DOHH2 (cell line): ENCODE measurements around the gene EHHADH.

Experiments used
- CTCF ChIP-seq: fragments of 200-600 bp; sonication (generic); IDR thresholded peaks from one replicate; pipeline ENCODE4 v1.5.1; 2014; ENCODE audit warnings: antibody characterized with exemption, mild to moderate bottlenecking, low read depth, low read length; ENCODE audit not compliant: poor library complexity, severe bottlenecking
- EZH2phosphoT487 ChIP-seq: fragments of 200-600 bp; sonication (generic); IDR thresholded peaks from 2 replicates; pipeline ENCODE4 v1.6.1; 2017; ENCODE audit warnings: borderline replicate concordance, mild to moderate bottlenecking, antibody characterized with exemption, low read length, moderate library complexity, mixed read lengths

DNA sequence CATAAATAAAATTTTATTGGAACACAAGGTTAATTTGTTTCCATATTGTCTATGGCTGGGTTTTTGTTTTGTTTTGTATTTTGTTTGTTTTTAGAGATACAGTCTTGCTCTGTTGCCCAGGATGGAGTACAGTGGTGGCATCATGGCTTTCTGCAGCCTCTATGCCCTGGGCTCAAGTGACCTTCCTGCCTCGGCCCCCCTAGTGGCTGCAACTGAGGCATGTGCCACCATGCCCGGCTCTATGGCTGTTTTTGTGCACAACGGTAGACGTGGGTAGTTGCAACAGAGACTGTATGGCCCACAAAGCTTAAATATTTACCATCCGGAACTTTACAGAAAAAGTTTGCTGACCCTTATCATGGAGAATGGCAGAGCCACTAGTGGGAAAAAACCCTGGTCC is 54.2 kb downstream of the EHHADH start:
- peak; percentile 33 for TF ChIP-seq CTCF
- no peak for TF ChIP-seq EZH2phosphoT487
